C4-2B (cell line): Measurements from ENCODE around the gene SOX8.

Experiments
- ZFX ChIP-seq: fragments of 450-650 bp; IDR thresholded peaks from 2 replicates; pipeline ENCODE4 v1.6.1; 2017
- TF ChIP-seq, protein P1 (sequence below): fragments of 450-650 bp; conservative IDR thresholded peaks from 2 replicates; pipeline ENCODE4 v1.5.1; 2017; ENCODE audit warnings: mild to moderate bottlenecking

DNA sequence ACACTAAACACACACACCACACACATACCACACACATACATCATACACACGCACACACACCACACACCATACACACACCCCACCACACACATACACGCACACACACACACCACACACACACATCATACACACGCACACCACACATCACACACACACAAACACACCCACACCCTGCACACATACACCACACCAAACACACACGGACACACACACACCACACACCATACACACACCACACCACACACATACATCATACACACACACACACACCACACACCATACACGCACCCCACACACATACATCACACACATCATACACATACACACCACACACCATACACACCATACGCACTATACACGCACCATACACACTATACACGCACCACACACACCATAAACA lies 3.7 kb upstream of the SOX8 start:
- TF ChIP-seq, protein P1, sequence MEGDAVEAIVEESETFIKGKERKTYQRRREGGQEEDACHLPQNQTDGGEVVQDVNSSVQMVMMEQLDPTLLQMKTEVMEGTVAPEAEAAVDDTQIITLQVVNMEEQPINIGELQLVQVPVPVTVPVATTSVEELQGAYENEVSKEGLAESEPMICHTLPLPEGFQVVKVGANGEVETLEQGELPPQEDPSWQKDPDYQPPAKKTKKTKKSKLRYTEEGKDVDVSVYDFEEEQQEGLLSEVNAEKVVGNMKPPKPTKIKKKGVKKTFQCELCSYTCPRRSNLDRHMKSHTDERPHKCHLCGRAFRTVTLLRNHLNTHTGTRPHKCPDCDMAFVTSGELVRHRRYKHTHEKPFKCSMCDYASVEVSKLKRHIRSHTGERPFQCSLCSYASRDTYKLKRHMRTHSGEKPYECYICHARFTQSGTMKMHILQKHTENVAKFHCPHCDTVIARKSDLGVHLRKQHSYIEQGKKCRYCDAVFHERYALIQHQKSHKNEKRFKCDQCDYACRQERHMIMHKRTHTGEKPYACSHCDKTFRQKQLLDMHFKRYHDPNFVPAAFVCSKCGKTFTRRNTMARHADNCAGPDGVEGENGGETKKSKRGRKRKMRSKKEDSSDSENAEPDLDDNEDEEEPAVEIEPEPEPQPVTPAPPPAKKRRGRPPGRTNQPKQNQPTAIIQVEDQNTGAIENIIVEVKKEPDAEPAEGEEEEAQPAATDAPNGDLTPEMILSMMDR: no peak
- TF ChIP-seq ZFX: no peak
